HUDEP-2 (cell line): Measurements from ENCODE around the gene OR2V1.
A peak's percentile ranks its signal among the peaks of the same experiment; 100 is the strongest.
"Not testable (repeated sequence)": the region's sequence is repeated elsewhere in the genome, so short reads cannot be mapped to it uniquely, and the experiment has no call there.

ENCODE experiments used
- DNase-seq, 76 experiments: peaks; one replicate each; lab custom pipeline; 2025; ENCODE audit not compliant: unreplicated experiment in 76 of 76; lab: John Stamatoyannopoulos, UW

Gene OR2V1, protein sequence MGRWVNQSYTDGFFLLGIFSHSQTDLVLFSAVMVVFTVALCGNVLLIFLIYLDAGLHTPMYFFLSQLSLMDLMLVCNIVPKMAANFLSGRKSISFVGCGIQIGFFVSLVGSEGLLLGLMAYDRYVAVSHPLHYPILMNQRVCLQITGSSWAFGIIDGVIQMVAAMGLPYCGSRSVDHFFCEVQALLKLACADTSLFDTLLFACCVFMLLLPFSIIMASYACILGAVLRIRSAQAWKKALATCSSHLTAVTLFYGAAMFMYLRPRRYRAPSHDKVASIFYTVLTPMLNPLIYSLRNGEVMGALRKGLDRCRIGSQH

DNA sequence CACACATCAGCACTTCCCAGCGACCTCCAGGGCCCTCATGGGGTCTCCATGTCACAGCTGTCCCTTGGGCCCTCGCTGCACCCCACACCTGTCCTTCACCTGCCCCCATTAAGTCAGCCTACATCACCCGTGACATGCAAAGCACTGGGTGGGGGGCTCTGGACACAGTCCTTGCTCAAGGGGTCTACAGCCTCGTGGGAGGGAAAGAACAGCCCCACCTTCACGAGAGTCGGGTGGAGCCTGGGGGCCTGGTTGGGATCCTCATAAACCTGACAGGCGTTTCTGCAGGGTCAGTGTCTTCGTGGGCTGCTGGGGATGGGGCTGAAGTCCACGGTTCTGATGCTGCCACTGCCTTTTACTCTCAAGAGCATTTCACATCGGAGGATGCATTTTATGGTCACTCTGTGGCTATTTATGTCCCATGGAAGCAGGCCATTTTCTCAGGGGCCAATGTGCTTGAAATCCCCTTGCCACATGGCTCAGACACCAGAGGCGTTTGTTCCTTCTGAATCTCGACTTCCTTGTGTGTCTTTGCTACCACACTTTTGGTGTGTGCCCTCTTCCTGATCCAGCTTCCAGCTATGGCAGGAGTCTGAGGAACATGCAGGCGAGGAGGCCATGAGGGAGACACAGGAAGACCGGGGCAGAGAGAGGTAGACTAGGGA, at the start of gene OR2V1:
TSS of gene OR2V1 (minus strand) at position 338 of the 665 bp plus-strand sequence. CDS start 5,865 bp downstream, outside the sequence.
- no peak for DNase-seq

DNA sequence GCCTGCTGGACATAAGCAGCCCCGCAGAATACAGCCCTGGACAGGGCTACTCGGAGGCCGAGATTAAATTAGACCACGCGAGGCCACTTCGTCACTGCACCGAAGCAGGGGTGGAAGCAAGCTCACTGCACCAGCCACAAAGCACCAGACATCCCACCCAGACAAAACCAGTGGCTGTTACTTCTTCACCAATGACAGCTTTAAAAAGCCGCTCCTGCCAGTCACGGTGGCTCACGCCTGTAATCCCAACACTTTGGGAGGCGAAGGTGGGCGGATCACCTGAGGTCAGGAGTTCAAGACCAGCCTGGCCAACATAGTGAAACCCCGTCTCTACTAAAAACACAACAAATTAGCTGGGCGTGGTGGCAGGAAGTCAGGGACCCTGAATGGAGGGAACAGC, 46.6 kb upstream of the OR2V1 start:
- DNase-seq, result not testable (repeated sequence)

DNA sequence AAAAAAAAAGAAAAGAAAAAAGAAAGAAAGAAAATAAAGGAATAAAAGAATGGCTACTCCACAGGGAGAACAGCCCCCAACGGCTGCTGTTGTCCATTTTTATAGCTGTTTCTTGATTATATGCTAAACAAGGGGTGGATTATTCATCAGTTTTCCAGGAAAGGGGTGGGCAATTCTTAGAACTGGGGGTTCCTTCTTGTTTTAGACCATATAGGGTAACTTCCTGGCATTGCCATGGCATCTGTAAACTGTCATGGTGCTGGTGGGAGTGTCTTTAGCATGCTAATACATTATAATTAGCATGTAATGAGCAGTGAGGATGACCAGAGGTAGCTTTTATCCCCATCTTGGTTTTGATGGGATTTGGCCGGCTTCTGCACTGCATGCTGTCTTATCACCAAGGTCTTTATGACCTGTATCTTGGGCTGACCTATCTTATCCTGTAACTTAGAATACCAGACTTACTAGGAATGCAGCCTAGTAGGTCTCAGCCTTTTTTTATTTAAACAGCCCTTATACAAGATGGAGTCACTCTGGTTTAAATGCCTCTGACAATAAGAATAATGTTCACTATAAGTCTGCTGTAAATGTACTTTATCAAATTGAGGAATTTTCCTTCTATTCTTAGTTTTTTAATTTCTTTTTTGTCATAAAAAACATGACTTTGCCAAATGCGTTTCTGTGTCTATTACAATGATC, 45.4 kb upstream of the OR2V1 start:
- DNase-seq, result no peak

DNA sequence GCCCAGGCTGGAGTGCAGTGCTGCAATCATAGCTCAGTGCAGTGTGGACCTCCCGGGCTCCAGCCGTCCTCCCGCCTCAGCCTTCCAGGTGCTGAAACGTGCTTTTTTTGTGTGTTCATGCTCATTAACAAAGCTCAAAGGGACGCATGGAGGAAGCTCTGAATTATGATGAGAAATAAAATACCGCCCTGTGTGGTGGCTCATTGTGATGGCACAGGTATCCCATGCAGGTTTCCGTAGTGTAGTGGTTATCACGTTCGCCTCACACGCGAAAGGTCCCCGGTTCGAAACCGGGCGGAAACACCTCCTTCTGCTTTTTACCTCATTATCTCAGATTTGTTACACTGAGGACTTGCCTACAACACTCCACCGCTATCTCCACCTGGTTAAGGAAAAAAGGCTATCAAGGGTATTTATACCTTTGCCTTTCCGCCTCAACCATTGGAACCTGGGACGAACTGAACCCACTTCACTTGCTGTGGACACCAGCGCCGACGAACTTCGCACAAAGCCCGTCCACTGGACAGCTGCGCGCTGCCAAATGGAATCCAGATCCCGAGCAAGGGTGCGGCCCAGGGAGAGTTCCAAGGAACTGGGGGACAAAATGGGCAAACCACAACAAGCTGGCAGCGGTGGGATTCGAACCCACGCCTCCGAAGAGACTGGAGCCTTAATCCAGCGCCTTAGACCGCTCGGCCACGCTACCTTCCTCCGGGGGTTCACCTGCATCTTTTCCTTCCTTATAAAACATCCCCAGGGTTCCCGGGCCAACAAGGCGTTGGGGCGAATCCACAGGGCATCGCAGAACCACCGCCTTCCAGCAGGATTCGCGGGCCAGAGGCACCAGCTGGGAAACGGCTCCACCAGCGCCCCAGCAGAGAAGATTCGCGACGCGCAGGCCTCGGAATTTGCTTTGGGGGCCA, 42.7 kb upstream of the OR2V1 start:
- DNase-seq, result no peak

DNA sequence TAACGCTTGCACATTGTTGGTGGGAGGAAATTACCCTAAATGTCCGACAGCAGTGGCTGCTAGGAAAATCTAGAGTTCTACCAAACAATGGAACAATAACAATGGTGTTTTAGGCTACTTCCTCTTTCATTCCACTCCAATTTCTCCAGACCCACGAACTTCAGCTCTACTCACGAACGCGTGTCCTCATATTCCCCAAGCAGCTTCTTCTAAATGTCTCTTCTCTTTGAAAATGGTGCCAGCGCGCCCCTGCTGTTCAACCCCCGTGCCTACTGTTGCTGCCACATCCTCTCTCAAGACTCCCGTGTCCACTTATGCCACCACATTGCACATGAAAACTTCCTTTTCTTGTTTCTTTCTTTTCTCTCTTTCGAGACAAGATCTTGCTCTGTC, 42.1 kb upstream of the OR2V1 start:
- no peak for DNase-seq

DNA sequence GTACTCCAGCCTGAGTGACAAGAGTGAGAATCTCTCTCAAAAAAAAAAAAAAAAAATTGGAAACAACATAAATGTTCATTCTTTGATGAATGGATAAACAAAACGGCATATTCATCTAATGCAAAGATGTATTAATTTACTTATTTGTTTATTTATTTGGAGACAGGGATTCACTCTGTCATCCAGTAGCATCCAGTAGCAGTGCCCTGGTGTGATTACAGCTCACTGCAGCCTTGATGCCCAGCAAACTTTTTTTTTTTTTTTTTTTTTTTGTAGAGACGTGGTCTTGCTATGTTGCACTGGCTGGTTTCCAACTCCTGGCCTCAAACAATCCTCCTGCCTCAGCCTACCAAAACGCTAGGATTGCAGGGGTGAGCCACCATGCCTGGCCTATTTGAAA, 40.8 kb upstream of the OR2V1 start:
- DNase-seq, result peak in 3 of 76 experiments; percentile 5 to 16 (median 8)

DNA sequence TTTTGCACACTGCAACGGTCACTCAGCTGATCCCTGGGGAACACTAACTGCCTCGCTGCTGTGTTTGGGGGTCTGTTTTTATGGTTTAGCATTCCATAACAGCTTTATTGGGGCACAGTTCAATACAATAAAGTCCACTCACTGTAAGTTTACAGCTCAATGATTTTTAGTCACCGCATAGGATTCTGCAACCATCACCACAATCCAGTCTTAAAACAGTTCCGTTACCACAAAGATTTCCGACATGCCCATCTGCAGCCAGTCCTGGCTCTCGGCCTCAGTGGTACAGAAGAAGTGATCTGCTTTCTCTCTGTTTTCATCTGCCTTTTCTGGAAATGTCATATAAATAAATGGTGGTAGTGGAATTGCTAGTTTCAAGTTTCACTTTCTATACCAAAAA, 40.0 kb upstream of the OR2V1 start:
- no peak for DNase-seq

DNA sequence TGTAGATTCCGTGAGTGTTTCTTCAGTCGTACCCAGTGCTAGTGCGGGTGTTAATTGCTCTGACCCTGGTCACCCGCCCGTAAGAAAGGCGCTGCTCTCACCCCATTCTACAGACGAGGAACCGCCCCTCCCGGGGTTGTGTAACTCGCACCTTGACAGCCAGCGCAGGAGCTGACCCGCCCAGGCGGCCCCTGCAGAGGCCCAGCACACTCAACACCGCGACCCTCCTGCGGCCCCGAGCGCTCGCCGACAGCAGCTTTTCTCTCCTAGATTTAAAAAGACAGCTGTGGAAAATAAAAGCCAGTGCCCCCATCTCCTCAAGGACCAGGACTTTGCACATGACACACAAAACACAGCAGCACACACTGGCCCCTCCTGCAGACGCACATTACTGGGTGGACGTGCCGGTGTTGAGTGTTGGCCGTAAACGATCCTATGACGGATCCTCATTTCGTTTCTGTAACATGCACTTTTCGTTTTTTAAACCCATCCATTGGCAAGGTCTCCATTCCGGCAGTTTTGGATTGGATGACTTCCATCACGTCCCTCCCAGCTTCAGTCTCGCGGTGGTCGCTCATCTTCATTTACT, 39.4 kb upstream of the OR2V1 start:
- DNase-seq, result peak in 5 of 76 experiments; percentile 6 to 47 (median 37)

DNA sequence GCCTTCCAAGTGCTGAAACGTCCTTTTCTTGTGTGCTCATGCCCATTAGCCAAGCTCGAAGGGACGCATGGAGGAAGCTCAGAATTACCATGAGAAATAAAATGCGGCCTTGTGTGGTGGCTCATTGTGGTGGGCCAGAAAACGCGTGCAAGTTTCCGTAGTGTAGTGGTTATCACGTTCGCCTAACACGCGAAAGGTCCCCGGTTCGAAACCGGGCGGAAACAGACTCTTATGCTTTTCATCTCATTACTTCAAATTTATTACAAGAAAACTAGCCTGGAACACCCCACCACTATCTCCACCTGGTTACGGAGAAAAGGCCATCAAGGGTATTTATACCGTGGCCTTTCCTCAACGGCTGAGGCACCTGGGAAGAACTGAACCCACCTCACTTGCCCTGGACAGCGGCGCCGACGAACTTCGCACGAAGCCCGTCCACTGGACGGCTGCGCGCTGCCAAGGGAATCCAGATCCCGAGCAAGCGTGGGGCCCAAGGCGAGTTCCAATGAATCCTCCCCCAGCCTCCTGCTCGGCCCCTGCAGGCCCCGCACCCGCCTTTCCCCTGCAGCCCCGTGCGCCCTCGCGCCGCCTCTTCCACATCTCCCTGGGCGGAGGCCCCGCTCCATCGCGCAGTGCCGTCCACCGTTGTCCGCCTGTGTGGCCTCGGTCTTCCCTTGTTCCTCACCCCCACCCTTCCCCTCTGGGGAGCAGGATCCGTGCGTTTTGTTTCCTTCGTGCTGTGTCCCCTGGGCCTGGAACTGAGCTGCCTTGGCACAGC, 38.7 kb upstream of the OR2V1 start:
- DNase-seq, result peak in 75 of 76 experiments; percentile 32 to 97 (median 85)

DNA sequence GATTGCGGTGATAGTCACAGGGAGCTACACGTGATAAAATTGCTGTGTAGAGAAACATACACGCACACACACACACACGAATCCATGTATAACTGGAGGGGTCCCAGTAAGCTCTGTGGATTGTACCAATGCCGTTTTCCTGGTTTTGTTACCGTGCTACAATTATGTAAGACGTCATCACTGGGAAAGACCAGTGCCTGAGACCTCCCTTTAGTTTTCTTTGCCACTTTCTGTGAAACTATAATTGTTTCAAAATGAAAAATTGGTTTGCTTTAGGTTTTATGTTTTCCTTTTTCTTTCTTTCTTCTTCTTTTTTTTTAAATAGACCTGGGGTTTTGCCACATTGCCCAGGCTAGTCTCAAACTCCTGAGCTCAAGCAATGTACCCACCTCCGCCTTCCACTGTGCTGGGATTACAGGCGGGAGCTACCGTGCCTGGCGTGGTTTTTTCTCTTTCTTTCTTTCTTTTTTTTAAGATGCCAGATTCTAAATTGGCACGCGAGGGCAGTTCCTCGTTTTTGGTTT, 37.7 kb upstream of the OR2V1 start:
- peak in 11 of 76 experiments; percentile 16 to 59 (median 34) for DNase-seq

DNA sequence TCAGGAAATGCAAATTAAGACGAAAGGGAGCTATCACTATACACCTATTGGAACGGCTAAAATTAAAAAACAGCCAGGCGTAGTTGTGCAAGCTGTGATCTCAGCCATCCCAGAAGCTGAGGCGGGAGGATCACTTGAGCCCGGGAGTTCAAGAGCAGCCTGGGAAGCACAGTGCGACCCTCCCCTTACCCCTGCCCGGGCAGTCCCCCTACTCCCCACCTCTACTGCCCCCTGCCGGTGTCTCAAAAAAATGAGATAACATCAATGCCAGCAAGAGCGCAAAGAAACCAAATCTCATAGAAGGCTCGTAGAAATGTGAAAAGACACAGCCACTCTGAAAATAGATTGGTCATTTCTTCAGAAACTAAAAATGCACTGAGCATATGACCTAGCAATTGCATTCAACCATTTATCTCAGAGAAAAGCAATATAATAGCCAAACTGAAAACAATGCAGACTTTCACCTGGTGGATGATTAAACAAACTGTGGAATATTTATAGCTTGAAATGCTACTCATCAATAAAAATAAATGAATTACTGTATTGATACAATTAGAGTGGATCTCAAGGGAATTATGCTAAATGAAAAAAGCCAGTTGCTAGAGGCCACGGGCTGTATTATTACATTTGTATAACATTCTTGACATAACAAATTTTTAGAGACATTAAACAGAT, 37.0 kb upstream of the OR2V1 start:
- DNase-seq, result peak in 48 of 76 experiments; percentile 4 to 72 (median 38)

DNA sequence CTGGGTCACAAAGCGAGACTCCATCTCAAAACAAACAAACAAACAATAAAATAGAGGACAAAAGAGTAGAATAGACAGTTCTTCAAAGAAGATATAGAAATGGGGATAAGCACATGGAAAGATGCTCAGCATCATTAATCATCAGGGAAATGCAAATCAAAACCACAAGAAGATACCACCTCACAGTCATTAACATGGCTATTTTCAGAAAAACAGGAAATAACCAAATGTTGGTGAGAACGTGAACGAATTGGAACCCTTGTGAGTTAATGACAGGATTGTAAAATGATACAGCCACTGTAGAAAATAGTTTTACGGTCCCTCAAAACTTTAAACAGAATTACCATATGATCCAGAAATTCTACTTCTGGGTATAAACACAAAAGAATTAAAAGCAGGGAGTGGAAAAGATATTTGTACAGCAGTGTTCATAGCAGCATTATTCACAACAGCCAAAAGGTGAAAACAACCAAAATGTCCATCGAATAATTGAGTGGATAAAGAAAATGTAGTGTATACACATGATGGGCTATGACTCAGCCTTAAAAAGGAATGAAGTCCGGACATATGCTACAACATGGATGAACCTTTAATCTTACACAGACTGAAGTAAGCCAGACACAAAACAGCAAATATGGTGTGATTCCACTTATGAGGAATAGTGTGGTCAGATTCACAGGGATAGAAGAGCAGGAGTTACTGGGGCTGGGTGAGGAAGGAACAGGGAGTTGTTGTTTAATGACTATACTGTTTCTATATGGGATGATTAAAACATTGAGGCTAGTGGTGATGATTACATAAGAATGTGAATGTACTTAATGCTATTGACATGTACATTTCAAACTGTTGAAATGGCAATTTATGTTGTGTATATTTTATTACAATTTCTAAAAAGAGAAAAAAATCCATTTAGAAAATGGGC, 36.1 kb upstream of the OR2V1 start:
- DNase-seq, result no peak

DNA sequence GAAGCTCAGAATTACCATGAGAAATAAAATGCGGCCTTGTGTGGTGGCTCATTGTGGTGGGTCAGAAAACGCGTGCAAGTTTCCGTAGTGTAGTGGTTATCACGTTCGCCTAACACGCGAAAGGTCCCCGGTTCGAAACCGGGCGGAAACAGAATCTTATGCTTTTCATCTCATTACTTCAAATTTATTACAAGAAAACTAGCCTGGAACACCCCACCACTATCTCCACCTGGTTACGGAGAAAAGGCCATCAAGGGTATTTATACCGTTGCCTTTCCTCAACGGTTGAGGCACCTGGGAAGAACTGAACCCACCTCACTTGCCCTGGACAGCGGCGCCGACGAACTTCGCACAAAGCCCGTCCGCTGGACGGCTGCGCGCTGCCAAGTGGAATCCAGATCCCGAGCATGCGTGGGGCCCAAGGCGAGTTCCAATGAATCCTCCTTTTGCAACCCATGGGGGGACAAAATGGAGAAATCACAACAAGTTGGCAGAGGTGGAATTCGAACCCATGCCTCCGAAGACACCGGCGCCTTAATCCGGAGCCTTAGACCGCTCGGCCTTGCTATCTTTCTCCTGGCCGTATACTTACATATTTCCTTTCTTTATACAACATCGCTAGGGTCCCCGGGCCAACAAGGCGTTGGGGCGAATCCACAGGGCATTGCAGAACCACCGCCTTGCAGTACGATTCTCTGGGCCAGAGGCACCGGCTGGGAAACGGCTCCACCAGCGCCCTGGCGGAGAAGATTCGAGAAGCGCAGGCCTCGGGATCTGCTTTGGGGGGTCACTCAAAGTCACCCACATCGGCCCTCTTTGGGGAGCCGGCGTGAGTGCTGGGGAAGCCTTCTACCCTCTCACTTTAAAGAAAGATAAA, 33.3 kb upstream of the OR2V1 start:
- DNase-seq, result peak in 60 of 76 experiments; percentile 7 to 78 (median 48)

DNA sequence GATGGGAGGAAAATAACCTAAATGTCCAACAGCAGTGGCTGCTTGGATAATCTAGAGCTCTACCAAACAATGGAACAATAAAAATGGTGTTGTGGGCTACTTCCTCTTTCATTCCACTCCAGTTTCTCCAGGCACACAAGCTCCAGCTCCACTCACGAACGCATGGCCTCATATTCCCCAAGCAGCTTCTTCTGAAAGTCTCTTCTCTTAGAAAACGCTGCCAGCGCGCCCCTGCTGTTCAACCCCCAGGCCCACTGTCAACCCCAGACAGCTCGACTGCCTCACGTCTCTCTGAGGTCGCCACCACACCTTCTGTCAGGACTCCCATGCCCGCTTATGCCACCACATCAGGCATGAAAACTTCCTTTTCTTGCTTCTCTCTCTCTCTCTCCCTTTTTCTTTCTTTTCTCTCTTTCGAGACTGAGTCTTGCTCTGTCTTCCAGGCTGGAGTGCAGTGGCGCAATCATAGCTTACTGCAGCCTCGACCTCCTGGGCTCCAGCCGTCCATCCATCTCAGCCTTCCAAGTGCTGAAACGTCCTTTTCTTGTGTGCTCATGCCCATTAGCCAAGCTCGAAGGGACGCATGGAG, 32.6 kb upstream of the OR2V1 start:
- peak in 32 of 76 experiments; percentile 10 to 51 (median 32) for DNase-seq

DNA sequence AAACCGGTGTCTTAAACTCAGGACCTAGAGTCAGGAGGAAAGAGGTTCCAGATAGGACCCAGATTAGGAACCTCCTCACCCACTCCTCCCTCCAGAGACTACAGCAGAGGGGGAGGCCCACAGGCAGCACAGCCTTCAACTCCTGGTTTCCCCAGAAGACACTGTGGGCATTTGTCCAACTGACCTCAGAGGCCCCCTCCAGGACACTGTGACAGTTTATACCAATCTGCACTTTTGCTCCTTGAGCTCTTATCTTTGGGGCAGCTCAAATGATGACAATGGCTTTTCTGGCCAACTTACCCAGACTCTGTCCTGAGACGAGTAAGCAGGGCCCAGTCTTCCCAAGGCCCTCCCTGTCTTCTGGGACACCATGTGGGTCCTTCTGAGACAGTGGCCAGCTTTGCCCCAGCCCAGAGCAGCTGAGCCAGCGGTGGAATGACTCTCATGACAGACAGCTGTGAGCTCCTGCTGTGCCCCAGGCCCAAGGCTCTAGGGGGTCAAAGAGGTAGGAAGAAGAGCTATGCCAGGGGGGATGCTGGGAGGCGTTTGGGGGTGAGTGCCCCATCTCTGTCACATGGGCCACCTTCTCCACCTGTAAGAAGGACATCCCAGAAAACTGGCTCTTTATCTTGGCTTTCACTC, 30.7 kb upstream of the OR2V1 start:
- DNase-seq, result peak in 43 of 76 experiments; percentile 4 to 67 (median 34)
